Stimulated activated naive CD8-positive, alpha-beta T cell treated with anti-CD3 and anti-CD28 coated beads, Interleukin-15, Interleukin-2, amounts not matched to agents 100 ng/mL and 50 ng/mL, for 24 hours (primary cell): ENCODE data around the gene MAST1.

Source experiments
- H3K27ac Mint-ChIP-seq: one replicate; pipeline ENCODE4 v1.8.0; 2021; ENCODE audit warnings: mild to moderate bottlenecking, mixed read lengths
- H3K27me3 Mint-ChIP-seq: one replicate; pipeline ENCODE4 v1.8.0; 2021; ENCODE audit warnings: mixed read lengths
- H3K36me3 Mint-ChIP-seq: one replicate; pipeline ENCODE4 v1.8.0; 2021; ENCODE audit warnings: low read depth, mixed read lengths
- H3K4me1 Mint-ChIP-seq: one replicate; pipeline ENCODE4 v1.8.0; 2021; ENCODE audit warnings: low read depth, mixed read lengths
- H3K4me3 Mint-ChIP-seq: one replicate; pipeline ENCODE4 v1.8.0; 2021; ENCODE audit warnings: mild to moderate bottlenecking, mixed read lengths
- H3K9me3 Mint-ChIP-seq: one replicate; pipeline ENCODE4 v1.8.0; 2021; ENCODE audit warnings: mixed read lengths

MAST1 gene

DNA sequence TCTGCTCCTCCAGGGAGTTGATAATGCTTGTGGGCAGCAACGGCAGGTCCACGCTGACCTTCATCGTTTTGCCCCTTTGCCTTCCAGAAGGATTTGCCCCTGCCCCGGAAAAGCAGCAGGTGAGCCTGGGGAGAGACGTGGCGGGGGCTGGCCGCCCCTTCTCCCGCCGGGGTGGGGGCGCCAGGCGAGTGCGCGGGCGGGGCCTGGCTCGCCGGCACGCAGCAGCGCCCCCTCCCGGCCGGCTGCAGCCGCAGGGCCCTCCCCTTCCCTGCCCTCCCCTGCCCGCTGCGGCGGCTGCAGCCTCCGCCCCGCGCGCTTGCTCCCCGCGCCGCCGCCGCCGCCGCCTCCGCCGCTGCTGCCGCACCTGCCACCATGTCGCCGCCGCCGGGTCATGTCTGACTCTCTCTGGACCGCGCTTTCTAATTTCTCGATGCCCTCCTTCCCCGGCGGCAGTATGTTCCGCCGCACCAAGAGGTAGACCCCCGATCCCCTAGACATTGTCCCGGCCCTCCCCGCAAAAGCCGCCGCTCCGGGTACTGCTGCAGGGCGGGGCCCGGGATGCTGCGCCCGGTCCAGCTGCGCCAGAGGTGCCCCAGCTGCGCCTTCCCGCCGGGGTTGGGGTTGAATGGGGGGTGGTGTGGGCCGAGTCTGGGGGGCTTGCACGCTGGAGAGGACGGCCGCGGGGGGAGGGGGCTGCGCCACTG lies at the start of gene MAST1:
TSS of gene MAST1 (plus strand) at position 334 of the 704 bp plus-strand sequence. CDS start at position 392, 58 bp downstream.
- Mint-ChIP-seq H3K9me3 (no peaks in the 10 kb centered on the region), H3K27ac (peak within 1 kb of the TSS; percentile 26), H3K27me3 (peaks cover 75% of the 10 kb centered on the region), H3K4me1 (peaks cover 46% of the 10 kb centered on the region), H3K36me3 (no peaks in the 10 kb centered on the region), H3K4me3 (peak within 1 kb of the TSS; percentile 58)

DNA sequence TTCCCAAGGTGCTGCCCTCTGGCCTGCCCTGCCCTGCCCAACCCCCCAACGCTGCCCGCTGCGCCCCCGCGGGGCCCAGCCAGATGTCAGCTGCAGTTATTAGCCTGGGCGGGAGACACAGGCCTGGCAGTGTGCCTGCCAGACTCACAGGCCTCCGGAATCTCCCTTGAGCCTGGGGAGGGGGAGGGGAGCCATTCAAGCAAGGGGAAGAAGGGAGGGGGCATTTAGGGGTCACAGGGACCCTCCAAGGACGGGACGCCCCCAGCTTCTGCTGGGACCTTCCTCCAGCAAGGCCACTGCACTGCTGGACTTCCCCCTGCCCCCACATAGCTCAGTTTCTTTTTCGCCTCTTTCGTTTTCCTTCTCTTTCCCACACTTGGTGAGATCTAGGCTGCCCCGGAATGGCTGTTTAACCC lies 49.6 kb upstream of the MAST1 start:
- H3K9me3 Mint-ChIP-seq: no peaks in the 10 kb centered on the region
- H3K36me3 Mint-ChIP-seq: peaks cover 6% of the 10 kb centered on the region
- peak overlapping the region; percentile 89 for H3K4me3 Mint-ChIP-seq
- H3K4me1 Mint-ChIP-seq: peaks cover 39% of the 10 kb centered on the region
- no peaks in the 10 kb centered on the region for H3K27me3 Mint-ChIP-seq
- peak overlapping the region; percentile 96 for H3K27ac Mint-ChIP-seq

DNA sequence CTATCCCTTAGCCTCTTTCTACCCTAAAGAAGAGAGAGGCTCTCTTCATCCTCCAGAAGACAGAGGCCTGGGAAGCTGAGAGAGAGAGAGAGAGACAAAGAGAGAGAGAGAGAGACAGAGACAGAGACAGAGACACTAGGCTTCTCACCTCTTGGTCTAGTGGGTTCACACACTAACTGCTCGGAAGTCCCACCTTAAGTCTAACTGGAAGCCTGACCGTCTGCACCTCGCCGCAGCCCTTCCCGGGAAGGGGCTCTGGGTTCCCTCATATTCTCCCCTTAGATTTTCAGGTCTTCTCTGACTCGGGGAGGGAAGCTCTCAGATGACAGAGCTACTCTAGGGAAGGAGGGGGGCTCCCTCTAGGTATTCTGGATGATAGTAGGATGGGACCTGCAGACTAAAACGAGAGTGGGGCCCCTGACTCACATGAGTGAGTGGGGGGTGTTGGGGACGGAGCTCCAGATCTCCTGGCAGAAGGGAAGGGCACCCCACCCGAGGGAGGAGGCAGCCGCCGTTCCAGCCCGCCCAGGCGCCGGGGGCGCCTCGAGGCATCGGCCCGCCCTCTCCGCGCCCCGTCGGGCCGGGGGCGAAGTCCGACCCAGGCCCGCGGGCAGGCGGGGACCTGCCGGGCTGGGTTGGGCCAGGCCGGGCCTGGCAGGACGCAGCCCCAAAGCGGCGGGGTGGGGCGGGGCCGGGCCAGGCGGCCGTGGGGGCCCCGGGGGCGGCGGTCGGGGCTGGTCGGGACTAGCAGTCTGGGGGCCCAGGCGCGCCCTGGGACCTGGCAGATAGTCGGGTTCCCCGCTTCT lies 49.0 kb upstream of the MAST1 start:
- H3K27ac Mint-ChIP-seq: peak overlapping the region; percentile 96
- H3K27me3 Mint-ChIP-seq: no peaks in the 10 kb centered on the region
- peaks cover 6% of the 10 kb centered on the region for H3K36me3 Mint-ChIP-seq
- no peaks in the 10 kb centered on the region for H3K9me3 Mint-ChIP-seq
- peak overlapping the region; percentile 96 for H3K4me3 Mint-ChIP-seq
- H3K4me1 Mint-ChIP-seq: peaks cover 43% of the 10 kb centered on the region

DNA sequence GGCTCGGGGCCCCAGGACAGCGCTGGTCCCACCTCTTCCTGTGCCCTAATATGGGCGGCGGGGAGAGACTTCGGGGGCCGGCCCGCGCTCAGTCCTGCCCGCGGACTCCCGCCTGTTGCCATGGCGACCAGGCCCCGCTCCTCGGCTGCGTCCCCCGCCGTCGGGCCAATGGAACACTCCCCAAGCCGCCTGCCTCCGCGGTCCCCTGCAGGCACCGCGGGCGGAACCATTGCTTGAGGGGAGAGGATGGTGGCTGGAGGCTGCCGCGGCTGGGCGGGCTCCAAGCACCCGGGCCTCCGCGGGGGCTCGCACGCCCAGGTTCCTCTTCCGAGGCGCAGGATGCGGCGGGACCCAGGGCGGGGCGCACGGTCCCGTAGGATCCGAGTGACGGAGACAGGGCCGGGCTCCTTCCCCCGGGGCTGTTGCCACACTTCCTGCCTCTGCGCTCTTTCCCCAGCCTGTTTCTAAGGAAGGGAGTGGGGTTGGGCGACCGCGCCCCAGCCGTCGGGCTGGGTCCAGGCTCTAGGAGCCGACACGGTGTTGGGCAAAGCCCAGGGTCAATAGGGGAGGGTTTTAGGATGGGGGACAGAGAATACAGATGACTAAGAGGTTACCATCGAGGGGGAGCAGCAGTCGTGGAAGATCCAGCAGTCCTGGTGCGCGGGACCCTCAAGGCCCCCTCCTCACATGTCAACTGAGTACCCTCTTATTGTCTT lies 48.3 kb upstream of the MAST1 start:
- no peaks in the 10 kb centered on the region for H3K27me3 Mint-ChIP-seq
- peaks cover 51% of the 10 kb centered on the region for H3K4me1 Mint-ChIP-seq
- peak overlapping the region; percentile 92 for H3K27ac Mint-ChIP-seq
- H3K9me3 Mint-ChIP-seq: no peaks in the 10 kb centered on the region
- H3K4me3 Mint-ChIP-seq: peak overlapping the region; percentile 96
- H3K36me3 Mint-ChIP-seq: peaks cover 6% of the 10 kb centered on the region

DNA sequence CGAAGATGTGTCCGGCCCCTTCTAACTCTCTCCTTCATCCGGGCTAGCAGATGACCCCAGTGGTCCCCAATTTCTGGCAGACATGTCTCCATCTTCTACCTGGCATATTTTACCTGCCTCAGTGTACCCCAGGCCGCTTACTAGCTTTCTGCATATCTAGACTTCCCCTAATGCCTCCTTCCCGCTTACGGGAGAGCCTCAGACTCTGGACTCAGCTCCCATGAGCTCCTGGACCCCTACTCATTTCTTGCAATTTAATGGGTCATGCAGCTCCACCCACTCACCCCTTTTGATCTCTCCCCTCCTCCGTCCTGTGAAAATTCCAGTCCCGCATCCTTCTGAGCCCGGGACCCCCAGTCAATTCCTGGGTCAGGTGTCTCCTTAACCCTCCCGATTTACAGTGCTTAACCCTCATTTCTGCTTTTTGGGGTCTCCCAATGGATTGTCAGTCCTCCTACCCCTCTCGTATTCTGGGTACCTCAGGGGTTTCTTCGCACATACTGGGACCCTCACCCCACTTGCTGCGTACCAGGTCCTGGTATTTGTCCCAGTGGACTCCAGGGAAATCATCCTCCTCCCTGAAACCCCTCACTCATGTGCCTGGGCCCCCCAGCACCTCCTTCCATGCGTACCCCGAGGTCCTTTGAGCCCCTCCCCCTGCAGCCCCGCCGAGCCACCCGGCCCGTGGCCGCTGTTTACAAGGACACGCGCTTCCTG lies 47.5 kb upstream of the MAST1 start:
- H3K4me3 Mint-ChIP-seq: peak overlapping the region; percentile 96
- H3K4me1 Mint-ChIP-seq: peaks cover 55% of the 10 kb centered on the region
- no peaks in the 10 kb centered on the region for H3K27me3 Mint-ChIP-seq
- peaks cover 6% of the 10 kb centered on the region for H3K36me3 Mint-ChIP-seq
- H3K9me3 Mint-ChIP-seq: no peaks in the 10 kb centered on the region
- H3K27ac Mint-ChIP-seq: peak overlapping the region; percentile 92

DNA sequence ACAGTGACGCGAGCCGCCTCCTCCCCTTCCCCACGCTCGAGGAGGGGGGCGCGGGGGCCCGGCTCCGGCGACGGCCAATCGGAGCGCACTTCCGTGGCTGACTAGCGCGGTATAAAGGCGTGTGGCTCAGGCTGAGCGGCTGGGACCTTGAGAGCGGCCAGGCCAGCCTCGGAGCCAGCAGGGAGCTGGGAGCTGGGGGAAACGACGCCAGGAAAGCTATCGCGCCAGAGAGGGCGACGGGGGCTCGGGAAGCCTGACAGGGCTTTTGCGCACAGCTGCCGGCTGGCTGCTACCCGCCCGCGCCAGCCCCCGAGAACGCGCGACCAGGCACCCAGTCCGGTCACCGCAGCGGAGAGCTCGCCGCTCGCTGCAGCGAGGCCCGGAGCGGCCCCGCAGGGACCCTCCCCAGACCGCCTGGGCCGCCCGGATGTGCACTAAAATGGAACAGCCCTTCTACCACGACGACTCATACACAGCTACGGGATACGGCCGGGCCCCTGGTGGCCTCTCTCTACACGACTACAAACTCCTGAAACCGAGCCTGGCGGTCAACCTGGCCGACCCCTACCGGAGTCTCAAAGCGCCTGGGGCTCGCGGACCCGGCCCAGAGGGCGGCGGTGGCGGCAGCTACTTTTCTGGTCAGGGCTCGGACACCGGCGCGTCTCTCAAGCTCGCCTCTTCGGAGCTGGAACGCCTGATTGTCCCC lies 46.8 kb upstream of the MAST1 start, which contains the start of gene JUNB:
TSS of gene JUNB (plus strand) at position 142 of the 706 bp plus-strand sequence. CDS start at position 428, 286 bp downstream.
- H3K4me1 Mint-ChIP-seq: peaks cover 62% of the 10 kb centered on the region
- H3K4me3 Mint-ChIP-seq: peak within 1 kb of the TSS; percentile 96
- no peaks in the 10 kb centered on the region for H3K9me3 Mint-ChIP-seq
- H3K36me3 Mint-ChIP-seq: peaks cover 6% of the 10 kb centered on the region
- no peaks in the 10 kb centered on the region for H3K27me3 Mint-ChIP-seq
- H3K27ac Mint-ChIP-seq: peak within 1 kb of the TSS; percentile 98

DNA sequence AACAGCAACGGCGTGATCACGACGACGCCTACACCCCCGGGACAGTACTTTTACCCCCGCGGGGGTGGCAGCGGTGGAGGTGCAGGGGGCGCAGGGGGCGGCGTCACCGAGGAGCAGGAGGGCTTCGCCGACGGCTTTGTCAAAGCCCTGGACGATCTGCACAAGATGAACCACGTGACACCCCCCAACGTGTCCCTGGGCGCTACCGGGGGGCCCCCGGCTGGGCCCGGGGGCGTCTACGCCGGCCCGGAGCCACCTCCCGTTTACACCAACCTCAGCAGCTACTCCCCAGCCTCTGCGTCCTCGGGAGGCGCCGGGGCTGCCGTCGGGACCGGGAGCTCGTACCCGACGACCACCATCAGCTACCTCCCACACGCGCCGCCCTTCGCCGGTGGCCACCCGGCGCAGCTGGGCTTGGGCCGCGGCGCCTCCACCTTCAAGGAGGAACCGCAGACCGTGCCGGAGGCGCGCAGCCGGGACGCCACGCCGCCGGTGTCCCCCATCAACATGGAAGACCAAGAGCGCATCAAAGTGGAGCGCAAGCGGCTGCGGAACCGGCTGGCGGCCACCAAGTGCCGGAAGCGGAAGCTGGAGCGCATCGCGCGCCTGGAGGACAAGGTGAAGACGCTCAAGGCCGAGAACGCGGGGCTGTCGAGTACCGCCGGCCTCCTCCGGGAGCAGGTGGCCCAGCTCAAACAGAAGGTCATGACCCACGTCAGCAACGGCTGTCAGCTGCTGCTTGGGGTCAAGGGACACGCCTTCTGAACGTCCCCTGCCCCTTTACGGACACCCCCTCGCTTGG lies 46.1 kb upstream of the MAST1 start:
- H3K4me3 Mint-ChIP-seq: peak overlapping the region; percentile 96
- H3K27me3 Mint-ChIP-seq: no peaks in the 10 kb centered on the region
- peaks cover 58% of the 10 kb centered on the region for H3K4me1 Mint-ChIP-seq
- peak overlapping the region; percentile 98 for H3K27ac Mint-ChIP-seq
- no peaks in the 10 kb centered on the region for H3K9me3 Mint-ChIP-seq
- peaks cover 6% of the 10 kb centered on the region for H3K36me3 Mint-ChIP-seq

DNA sequence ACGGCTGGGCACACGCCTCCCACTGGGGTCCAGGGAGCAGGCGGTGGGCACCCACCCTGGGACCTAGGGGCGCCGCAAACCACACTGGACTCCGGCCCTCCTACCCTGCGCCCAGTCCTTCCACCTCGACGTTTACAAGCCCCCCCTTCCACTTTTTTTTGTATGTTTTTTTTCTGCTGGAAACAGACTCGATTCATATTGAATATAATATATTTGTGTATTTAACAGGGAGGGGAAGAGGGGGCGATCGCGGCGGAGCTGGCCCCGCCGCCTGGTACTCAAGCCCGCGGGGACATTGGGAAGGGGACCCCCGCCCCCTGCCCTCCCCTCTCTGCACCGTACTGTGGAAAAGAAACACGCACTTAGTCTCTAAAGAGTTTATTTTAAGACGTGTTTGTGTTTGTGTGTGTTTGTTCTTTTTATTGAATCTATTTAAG lies 45.4 kb upstream of the MAST1 start:
- no peaks in the 10 kb centered on the region for H3K27me3 Mint-ChIP-seq
- peaks cover 52% of the 10 kb centered on the region for H3K4me1 Mint-ChIP-seq
- H3K36me3 Mint-ChIP-seq: peaks cover 6% of the 10 kb centered on the region
- peak overlapping the region; percentile 96 for H3K4me3 Mint-ChIP-seq
- H3K27ac Mint-ChIP-seq: peak overlapping the region; percentile 98
- no peaks in the 10 kb centered on the region for H3K9me3 Mint-ChIP-seq

DNA sequence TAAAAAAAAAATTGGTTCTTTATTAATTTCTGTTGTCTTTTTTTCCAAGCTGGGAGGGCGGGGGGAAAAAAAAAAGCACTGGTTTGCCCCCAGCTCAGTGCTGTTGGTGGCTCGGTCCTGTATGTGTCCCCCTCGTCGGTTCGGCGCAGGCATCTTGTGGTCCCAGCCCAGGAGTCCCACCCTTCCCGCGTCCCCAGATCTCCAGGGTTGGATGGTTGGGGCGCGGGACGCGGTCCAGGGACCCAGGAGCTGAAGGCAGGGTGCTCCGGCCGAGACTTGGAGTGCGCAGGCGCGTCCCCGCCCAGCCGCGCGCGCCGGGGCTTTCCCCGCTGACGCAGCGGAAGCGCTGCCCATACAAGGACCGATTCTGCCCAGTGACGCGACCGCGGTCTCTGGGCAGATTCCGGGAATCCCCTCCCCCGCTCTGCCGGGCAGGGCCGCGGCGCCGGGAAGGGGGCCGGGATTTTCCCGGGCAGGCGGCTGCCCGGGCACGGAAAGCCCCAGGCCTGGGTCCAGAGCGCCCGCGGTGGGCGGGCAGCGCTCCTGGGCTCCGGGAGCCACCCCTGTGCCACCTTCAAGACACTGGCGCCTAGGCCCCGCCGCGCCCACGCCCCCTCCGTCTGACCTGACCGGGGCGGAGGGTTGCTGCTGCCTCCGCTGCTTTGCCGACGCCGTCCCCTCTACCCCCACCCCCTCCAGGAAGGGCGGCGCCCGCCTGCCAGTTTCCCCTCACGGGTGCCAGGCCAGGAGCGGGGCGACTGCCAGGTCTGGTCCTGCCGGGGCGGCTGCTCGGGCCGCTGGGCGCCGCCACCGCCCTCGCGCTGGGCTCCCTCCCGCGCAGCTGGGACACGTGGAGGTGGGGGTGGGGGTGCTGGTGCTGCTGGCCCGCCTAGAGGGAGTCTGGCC lies 44.8 kb upstream of the MAST1 start:
- peak overlapping the region; percentile 96 for H3K4me3 Mint-ChIP-seq
- no peaks in the 10 kb centered on the region for H3K9me3 Mint-ChIP-seq
- H3K27ac Mint-ChIP-seq: peak overlapping the region; percentile 98
- peaks cover 45% of the 10 kb centered on the region for H3K4me1 Mint-ChIP-seq
- H3K27me3 Mint-ChIP-seq: no peaks in the 10 kb centered on the region
- H3K36me3 Mint-ChIP-seq: peaks cover 6% of the 10 kb centered on the region

DNA sequence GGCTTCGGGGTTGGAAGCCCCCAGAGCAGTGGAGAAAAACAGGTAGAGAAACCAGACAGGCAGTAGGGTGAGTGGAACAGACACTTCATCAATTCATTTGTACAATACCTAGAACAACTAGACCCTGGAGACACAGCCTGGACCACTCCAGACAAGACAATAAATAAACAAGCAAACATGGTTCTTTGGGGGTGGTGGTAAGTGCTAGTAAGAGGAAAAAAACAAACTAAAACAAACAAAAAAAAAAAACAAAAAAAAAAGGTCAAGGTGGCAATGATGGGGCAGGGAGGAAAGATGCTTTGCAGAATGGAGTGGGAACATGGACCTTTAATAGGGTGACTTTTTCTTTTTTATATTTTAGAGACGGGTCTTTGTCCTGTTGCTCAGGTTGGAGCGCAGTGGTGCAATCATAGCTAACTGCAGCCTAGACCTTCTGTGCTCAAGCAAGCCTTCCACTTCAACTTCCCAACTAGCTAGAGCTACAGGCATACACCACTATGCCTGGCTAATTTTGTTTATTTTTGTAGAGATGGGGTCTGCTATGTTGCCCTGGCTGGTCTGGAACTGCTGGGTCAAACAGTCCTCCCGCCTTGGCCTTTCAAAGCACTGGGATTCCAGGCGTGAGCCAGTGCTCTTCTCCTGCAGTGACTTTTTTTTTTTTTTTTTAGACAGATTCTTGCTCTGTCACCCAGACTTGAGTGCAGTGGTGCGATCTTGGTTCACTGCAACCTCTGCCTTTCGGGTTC lies 43.9 kb upstream of the MAST1 start:
- peaks cover 6% of the 10 kb centered on the region for H3K36me3 Mint-ChIP-seq
- H3K27ac Mint-ChIP-seq: peak overlapping the region; percentile 91
- no peaks in the 10 kb centered on the region for H3K27me3 Mint-ChIP-seq
- H3K4me3 Mint-ChIP-seq: peak overlapping the region; percentile 81
- peaks cover 37% of the 10 kb centered on the region for H3K4me1 Mint-ChIP-seq
- no peaks in the 10 kb centered on the region for H3K9me3 Mint-ChIP-seq

DNA sequence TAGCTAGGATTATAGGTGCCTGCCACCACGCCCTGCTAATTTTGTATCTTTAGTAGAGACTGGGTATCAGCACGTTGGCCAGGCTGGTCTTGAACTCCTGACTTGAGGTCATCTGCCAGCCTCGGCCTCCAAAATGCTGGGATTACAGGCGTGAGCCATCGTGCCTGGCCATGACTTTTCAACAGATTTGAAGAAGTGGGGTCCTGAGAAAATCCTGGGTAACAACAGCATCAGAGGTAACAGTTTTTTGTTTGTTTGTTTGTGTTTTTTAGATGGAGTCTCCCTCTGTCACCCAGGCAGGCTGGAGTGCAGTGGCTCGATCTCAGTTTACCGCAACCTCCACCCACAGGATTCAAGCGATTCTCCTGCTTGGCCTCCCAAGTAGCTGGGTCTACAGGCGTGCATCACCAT lies 43.3 kb upstream of the MAST1 start:
- H3K27me3 Mint-ChIP-seq: no peaks in the 10 kb centered on the region
- peaks cover 10% of the 10 kb centered on the region for H3K36me3 Mint-ChIP-seq
- H3K27ac Mint-ChIP-seq: peak overlapping the region; percentile 91

More for the DNA sequence above, 43.3 kb upstream of the MAST1 start:
- Mint-ChIP-seq H3K4me1 (peaks cover 36% of the 10 kb centered on the region), H3K4me3 (peak overlapping the region; percentile 81), H3K9me3 (no peaks in the 10 kb centered on the region)
